Activated naive CD8-positive, alpha-beta T cell treated with anti-CD3 and anti-CD28 coated beads, Interleukin-2, amount 10 ng/mL, durations not matched to agents 7 days and 5 days (primary cell): ENCODE measurements around the gene ABHD2. TPM values are rescaled to one million over a fixed set of nuclear protein-coding genes. Genes with fewer than 3 reads are reported as not detected.
"Not testable (repeated sequence)": the region's sequence is repeated elsewhere in the genome, so short reads cannot be mapped to it uniquely, and the experiment has no call there.

Experiments used
- ATAC-seq: fragments of 150-1000 bp; cut with Tn5 transposase; one replicate; pipeline ENCODE4 v1.10.0; 2021; ENCODE audit warnings: low read depth, moderate library complexity
- POLR2A ChIA-PET: fragments of 350-600 bp; sonication (Branson Sonifier 250); formaldehyde crosslinking; loops from one replicate; lab custom pipeline; 2021; ENCODE audit warnings: antibody characterized with exemption; lab: Charles Lee
- DNase-seq: peaks from one replicate; pipeline ENCODE4 v3.0.0; 2021
- H3K27ac Mint-ChIP-seq: one replicate; pipeline ENCODE4 v1.8.0; 2022; ENCODE audit warnings: mild to moderate bottlenecking, mixed read lengths
- H3K27me3 Mint-ChIP-seq: one replicate; pipeline ENCODE4 v1.8.0; 2022; ENCODE audit warnings: mild to moderate bottlenecking, moderate library complexity, mixed read lengths
- H3K36me3 Mint-ChIP-seq: one replicate; pipeline ENCODE4 v1.8.0; 2021; ENCODE audit warnings: mild to moderate bottlenecking, mixed read lengths
- H3K4me1 Mint-ChIP-seq: one replicate; pipeline ENCODE4 v1.8.0; 2021; ENCODE audit warnings: mixed read lengths
- H3K4me3 Mint-ChIP-seq: one replicate; pipeline ENCODE4 v1.8.0; 2022; ENCODE audit warnings: mild to moderate bottlenecking, moderate library complexity, mixed read lengths
- H3K9me3 Mint-ChIP-seq: one replicate; pipeline ENCODE4 v1.8.0; 2021; ENCODE audit warnings: mixed read lengths
- total RNA-seq, 2 experiments: library from RNA; stranded (reverse); gene quantifications; one replicate each; pipeline ENCODE4 v1.2.3, GENCODE V29; 2021

Gene ABHD2
- total RNA-seq, 2 experiments from 2014 or later = 54.1 to 62.8 TPM

DNA sequence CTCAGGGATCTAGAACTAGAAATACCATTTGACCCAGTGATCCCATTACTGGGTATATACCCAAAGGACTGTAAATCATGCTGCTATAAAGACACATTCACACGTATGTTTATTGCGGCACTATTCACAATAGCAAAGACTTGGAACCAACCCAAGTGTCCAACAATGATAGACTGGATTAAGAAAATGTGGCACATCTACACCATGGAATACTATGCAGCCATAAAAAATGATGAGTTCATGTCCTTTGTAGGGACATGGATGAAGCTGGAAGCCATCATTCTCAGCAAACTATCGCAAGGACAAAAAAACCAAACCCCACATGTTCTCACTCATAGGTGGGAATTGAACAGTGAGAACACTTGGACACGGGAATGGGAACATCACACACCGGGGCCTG, 161.9 kb downstream of the ABHD2 start:
- POLR2A ChIA-PET, H3K4me3 Mint-ChIP-seq, H3K9me3 Mint-ChIP-seq, ATAC-seq, H3K27ac Mint-ChIP-seq, DNase-seq, H3K27me3 Mint-ChIP-seq: not testable (repeated sequence)
- H3K36me3 Mint-ChIP-seq = peaks cover 58% of the 10 kb centered on the region
- peaks cover 30% of the 10 kb centered on the region for H3K4me1 Mint-ChIP-seq

Other genes starting within 250 kb of the ABHD2 start
- gene HAPLN3, start 192.9 kb upstream of the ABHD2 start, total RNA-seq = 10 to 100 TPM; 79.1 to 80.8 TPM
- gene MFGE8, start 175.1 kb upstream of the ABHD2 start, total RNA-seq = 100 to 1,000 TPM in 1 of 2 experiments, 10 to 100 TPM in 1; 94.7 to 100 TPM
- not detected for gene RLBP1, start 133.1 kb downstream of the ABHD2 start, total RNA-seq
- gene FANCI, start 155.5 kb downstream of the ABHD2 start, total RNA-seq = 100 to 1,000 TPM; 155 to 161 TPM
- 100 to 1,000 TPM; 138 to 139 TPM for gene POLG, start 246.4 kb downstream of the ABHD2 start, total RNA-seq